Measurements from ENCODE around the gene FNDC3B. TPM values are rescaled to one million over a fixed set of nuclear protein-coding genes. Genes with fewer than 3 reads are reported as not detected.

The FNDC3B gene
- total and polyA plus RNA-seq, 2 donors (not counting 1 experiment from before 2014, with no cell fraction given): 1.2 to 9.2 TPM

DNA sequence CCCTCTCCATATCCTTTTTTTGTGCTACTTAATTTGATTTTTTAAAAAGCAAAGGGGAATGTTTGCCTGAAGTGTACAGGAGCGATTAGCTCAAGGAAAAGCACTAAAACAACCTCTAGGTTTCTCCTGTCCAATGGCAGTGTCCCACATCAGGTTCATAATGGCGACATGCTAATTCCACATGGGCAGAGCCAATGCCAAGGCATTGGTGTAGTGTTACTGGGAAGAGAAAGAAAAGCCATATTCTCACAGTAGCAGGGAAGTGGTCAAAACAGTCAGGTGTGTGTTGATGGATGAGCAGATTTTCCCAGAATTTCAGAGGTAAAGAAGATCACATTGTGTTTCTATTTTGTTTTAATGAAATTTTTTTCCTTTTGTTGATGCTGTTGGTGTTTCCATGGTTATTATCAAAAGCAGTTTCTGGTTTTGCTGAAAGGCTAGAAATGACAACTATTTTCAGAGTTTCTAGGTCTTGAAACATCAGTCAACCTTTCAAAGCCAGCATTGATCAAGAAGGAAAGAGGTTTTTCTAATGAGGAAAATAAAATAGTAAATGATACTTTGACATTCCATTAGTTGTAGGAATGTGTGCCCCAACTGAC lies 65.2 kb downstream of the FNDC3B start:
- Histone ChIP-seq H3K36me3 (replicated peaks in 1 of 2; ENCODE audit: control extremely low read depth in 1 of 2, control insufficient read depth in 1 of 2, extremely low read depth in 1 of 2, insufficient read depth in 2 of 2, low read length in 1 of 2) (no peaks in the 10 kb centered on the region), H2AFZ (ENCODE audit: insufficient read depth, low read depth, low read length, poor library complexity, severe bottlenecking) (no peak overlapping the region), H3K27ac (ENCODE audit: low read length in 2 of 2) (no peak overlapping the region), H3K4me3 (ENCODE audit: control extremely low read depth in 1 of 5, extremely low read depth in 1 of 5, insufficient read depth in 1 of 5, low read depth in 2 of 5, low read length in 4 of 5) (no peak overlapping the region), H3K79me2 (ENCODE audit: control insufficient read depth, insufficient read depth, low read length) (no peaks in the 10 kb centered on the region), H3K4me2 (replicated peaks; ENCODE audit: low read depth, low read length, poor library complexity, severe bottlenecking) (no peak overlapping the region), H4K20me1 (ENCODE audit: control insufficient read depth, insufficient read depth, low read length, poor library complexity, severe bottlenecking) (no peaks in the 10 kb centered on the region), H3K27me3 (replicated peaks in 1 of 4; ENCODE audit: control extremely low read depth in 1 of 4, control insufficient read depth in 3 of 4, insufficient read depth in 4 of 4, low read length in 3 of 4) (peaks cover 0 to 54% (median 43%) of the 10 kb centered on the region in 4 experiments), H3K4me1 (ENCODE audit: control insufficient read depth in 2 of 2, insufficient read depth in 2 of 2, low read length in 2 of 2) (peaks cover 27 to 32% of the 10 kb centered on the region in 2 donors), H3K9ac (ENCODE audit: low read length) (no peak overlapping the region), H3K9me3 (ENCODE audit: control extremely low read depth in 1 of 3, control insufficient read depth in 2 of 3, insufficient read depth in 1 of 3, low read length in 2 of 3) (no peaks in the 10 kb centered on the region)
- H3K9me3 Mint-ChIP-seq (ENCODE audit: insufficient read depth): no peaks in the 10 kb centered on the region
- intact Hi-C loops (cut with micrococcal nuclease): no loop called here
- no peak for ATAC-seq (ENCODE audit: low read depth)
- no peak overlapping the region for H3K4me3 Mint-ChIP-seq
- peaks cover 71% of the 10 kb centered on the region for H3K27me3 Mint-ChIP-seq
- POLR2A ChIA-PET: no interaction called here
- no peak for DNase-seq
- 60% methylated on average over 1 of the region's 2 CpGs for WGBS (ENCODE audit: insufficient coverage)
- no peak overlapping the region for H3K27ac Mint-ChIP-seq
- peaks cover 33% of the 10 kb centered on the region for H3K4me1 Mint-ChIP-seq
- CTCF ChIA-PET: no interaction called here
- TF ChIP-seq EZH2 (IDR thresholded peaks at IDR 0.05; ENCODE audit: borderline replicate concordance, insufficient read depth, low read depth, low read length, poor library complexity, severe bottlenecking): no peak
- TF ChIP-seq, protein P1, sequence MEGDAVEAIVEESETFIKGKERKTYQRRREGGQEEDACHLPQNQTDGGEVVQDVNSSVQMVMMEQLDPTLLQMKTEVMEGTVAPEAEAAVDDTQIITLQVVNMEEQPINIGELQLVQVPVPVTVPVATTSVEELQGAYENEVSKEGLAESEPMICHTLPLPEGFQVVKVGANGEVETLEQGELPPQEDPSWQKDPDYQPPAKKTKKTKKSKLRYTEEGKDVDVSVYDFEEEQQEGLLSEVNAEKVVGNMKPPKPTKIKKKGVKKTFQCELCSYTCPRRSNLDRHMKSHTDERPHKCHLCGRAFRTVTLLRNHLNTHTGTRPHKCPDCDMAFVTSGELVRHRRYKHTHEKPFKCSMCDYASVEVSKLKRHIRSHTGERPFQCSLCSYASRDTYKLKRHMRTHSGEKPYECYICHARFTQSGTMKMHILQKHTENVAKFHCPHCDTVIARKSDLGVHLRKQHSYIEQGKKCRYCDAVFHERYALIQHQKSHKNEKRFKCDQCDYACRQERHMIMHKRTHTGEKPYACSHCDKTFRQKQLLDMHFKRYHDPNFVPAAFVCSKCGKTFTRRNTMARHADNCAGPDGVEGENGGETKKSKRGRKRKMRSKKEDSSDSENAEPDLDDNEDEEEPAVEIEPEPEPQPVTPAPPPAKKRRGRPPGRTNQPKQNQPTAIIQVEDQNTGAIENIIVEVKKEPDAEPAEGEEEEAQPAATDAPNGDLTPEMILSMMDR (IDR thresholded peaks at IDR 0.05): no peak

All from B cell (primary cell).